ENCODE measurements around the gene ARSJ.

The ARSJ gene

DNA sequence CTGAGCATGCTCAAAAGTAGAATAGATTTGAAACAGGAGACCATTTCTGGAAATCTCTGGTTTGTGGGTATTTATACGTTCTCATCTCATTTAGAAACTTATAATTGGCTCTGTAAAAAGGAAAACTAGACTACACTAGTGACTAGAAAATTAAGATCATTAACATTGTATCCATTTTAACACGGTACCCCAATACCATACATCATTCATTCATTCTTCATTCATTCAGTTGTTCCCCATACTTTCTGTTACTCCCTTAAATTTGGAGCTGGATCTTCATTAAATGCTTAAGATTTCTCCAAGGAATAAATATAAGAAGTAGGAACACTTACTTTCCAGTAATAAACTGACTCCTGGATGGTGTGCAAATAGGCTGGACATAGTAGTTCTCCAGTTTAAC lies 1.3 kb downstream of the ARSJ start:
- DNase-seq (ENCODE audit: low spot score) = no peak
- in situ Hi-C loops (cut with MboI; ENCODE audit: low sequenced_read_pairs, unreplicated experiment) = no loop called here
- TF ChIP-seq, protein P1, sequence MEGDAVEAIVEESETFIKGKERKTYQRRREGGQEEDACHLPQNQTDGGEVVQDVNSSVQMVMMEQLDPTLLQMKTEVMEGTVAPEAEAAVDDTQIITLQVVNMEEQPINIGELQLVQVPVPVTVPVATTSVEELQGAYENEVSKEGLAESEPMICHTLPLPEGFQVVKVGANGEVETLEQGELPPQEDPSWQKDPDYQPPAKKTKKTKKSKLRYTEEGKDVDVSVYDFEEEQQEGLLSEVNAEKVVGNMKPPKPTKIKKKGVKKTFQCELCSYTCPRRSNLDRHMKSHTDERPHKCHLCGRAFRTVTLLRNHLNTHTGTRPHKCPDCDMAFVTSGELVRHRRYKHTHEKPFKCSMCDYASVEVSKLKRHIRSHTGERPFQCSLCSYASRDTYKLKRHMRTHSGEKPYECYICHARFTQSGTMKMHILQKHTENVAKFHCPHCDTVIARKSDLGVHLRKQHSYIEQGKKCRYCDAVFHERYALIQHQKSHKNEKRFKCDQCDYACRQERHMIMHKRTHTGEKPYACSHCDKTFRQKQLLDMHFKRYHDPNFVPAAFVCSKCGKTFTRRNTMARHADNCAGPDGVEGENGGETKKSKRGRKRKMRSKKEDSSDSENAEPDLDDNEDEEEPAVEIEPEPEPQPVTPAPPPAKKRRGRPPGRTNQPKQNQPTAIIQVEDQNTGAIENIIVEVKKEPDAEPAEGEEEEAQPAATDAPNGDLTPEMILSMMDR (IDR thresholded peaks at IDR 0.05; ENCODE audit: borderline replicate concordance, control extremely low read depth, extremely low read depth, insufficient read depth, missing control alignments) = no peak

DNA sequence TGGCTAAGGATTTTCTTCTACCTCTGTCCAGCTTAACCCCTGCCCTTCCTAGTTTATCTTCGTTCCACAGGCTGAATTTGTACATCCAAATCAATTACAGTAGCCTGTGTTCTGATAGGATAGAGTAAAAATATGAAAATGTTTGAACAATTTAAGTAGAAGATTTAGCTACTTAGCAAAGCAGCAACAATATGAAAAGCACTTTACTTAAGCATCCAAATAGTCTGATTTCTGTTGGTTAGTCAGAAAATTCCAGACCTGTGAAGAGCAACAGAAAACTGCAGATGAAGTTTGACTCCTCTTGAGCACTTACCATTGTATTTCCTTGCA lies 2.0 kb downstream of the ARSJ start:
- in situ Hi-C loops (cut with MboI; ENCODE audit: low sequenced_read_pairs, unreplicated experiment) = no loop called here
- DNase-seq (ENCODE audit: low spot score) = no peak
- TF ChIP-seq, protein P1 (IDR thresholded peaks at IDR 0.05; ENCODE audit: borderline replicate concordance, control extremely low read depth, extremely low read depth, insufficient read depth, missing control alignments) = no peak

DNA sequence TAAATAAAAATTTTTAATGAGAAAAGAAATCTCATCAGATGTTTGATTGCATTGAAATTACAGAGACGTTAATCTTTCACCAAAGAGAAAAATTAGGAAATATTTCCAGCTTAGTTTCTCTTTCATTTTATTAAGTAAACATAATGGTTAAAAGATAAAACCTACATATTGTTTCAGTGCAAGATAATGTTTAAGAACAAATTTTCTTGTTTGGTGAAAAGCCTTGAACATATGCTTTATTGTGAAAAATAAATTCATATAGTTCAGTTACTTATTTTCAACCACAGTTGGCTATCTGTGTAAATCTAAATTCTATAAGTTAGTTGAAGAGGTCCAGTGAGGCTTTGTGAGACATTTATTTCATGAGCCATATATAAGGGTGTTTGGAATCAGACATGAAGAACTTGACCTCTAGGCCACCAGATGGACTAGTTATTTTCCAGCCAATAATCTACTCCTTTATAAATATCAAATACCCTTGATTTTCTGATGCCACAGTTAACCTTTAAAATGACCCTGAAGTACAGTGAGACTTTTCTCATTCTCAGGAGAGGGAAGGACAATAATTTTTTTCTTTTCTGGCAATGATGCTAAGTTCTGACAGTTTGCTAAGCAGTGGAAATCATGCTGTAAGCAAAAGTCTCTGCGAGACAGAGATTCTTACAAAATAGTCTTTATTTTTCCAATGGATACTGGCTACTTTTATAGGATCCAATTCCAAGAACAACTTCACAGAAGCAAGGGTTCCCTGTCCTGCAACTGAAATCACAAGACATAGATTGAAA lies 2.5 kb downstream of the ARSJ start:
- no peak for DNase-seq (ENCODE audit: low spot score)
- in situ Hi-C loops (cut with MboI; ENCODE audit: low sequenced_read_pairs, unreplicated experiment) = no loop called here
- TF ChIP-seq, protein P1 (IDR thresholded peaks at IDR 0.05; ENCODE audit: borderline replicate concordance, control extremely low read depth, extremely low read depth, insufficient read depth, missing control alignments) = no peak

DNA sequence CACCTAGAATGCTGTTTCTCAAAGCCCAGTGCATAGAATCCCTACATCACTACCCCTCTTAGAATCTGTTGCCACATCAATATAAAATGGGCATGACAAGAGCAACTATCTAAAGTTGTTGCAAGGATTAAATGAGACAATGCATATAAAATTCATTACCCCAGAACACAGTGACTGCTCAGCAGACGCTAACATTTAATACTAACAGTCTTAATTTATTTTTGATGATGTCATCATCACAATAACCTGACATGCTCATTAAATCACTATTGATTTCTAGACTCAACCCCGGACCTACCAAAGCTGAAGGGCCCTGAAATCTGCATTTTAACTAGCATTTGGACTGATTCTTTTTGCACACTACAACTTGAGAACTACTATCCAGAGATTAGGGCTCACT lies 3.9 kb downstream of the ARSJ start:
- no peak for DNase-seq (ENCODE audit: low spot score)
- TF ChIP-seq, protein P1 (IDR thresholded peaks at IDR 0.05; ENCODE audit: borderline replicate concordance, control extremely low read depth, extremely low read depth, insufficient read depth, missing control alignments) = no peak
- in situ Hi-C loops (cut with MboI; ENCODE audit: low sequenced_read_pairs, unreplicated experiment) = no loop called here

DNA sequence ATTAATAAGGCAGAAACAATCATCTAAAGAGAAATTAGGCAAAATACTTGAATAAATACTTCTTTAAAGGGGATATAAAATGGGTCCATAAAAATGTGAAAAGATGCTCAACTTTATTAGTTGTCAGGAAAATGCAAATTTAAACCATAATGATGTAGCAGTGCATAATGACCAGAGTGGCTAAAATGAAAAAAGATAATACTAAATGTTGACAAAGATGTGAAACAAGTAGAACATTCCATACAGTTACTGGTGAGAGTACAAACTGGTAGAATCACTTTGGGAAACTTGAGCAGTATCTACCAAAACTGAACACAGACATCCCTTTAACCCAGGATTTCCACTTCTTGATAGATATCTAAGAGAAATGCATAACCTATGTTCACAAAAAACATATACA lies 5.0 kb downstream of the ARSJ start:
- DNase-seq (ENCODE audit: low spot score) = no peak
- TF ChIP-seq, protein P1 (IDR thresholded peaks at IDR 0.05; ENCODE audit: borderline replicate concordance, control extremely low read depth, extremely low read depth, insufficient read depth, missing control alignments) = no peak
- in situ Hi-C loops (cut with MboI; ENCODE audit: low sequenced_read_pairs, unreplicated experiment) = loop anchor here (25.0 kb wide), 2 partner anchors 413 to 713 kb away; no protein-coding TSS in a partner anchor

DNA sequence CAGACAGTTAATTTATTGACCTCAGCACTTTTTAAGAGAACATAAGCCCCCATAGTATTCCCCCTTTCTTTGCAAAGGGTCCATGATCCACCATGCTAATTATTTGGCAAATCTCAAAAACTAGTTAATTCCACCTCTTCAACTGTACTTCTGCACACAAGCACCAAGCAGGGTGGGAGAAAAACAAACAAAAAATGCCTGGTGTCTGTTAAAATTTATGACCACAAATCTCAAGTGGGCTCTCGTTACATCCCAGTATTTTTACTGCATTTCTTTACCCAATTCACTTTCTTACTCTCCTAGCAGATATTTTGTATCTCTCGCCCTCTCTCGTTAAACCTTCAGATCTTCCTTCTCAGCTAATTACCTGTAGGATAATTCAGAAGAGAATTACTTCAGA lies 6.1 kb downstream of the ARSJ start:
- no peak for DNase-seq (ENCODE audit: low spot score)
- TF ChIP-seq, protein P1 (IDR thresholded peaks at IDR 0.05; ENCODE audit: borderline replicate concordance, control extremely low read depth, extremely low read depth, insufficient read depth, missing control alignments) = no peak
- in situ Hi-C loops (cut with MboI; ENCODE audit: low sequenced_read_pairs, unreplicated experiment) = loop anchor here (25.0 kb wide), 2 partner anchors 414 to 714 kb away; no protein-coding TSS in a partner anchor
